ENCODE measurements around the gene PTPMT1.

Gene PTPMT1

DNA sequence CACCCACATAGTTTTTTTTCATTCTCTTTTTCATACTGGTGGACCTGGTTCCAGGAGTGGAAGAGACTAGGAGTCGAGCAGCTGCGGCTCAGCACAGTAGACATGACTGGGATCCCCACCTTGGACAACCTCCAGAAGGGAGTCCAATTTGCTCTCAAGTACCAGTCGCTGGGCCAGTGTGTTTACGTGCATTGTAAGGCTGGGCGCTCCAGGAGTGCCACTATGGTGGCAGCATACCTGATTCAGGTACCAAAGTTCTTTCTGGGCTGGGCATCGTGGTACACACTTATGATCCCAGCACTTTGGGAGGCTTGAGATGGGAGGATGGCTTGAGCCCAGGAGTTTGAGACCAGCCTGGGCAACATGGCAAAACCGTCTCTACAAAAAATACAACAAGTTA lies 4.2 kb downstream of the PTPMT1 start:
- Histone ChIP-seq H3K9me3 (ENCODE audit: control insufficient read depth in 1 of 2, low read length in 2 of 2) (no peaks in the 10 kb centered on the region), H3K27ac (ENCODE audit: low read length) (no peak overlapping the region), H3K36me3 (ENCODE audit: control insufficient read depth in 1 of 2, insufficient read depth in 2 of 2, low read length in 2 of 2) (peaks cover 27 to 45% of the 10 kb centered on the region in 2 donors), H3K4me3 (ENCODE audit: low read depth in 1 of 2, low read length in 2 of 2) (no peak overlapping the region), H3K27me3 (ENCODE audit: low read depth, low read length) (no peaks in the 10 kb centered on the region), H3K4me1 (ENCODE audit: control insufficient read depth in 1 of 2, insufficient read depth in 2 of 2, low read length in 2 of 2) (peaks cover 0 to 13% of the 10 kb centered on the region in 2 donors)

DNA sequence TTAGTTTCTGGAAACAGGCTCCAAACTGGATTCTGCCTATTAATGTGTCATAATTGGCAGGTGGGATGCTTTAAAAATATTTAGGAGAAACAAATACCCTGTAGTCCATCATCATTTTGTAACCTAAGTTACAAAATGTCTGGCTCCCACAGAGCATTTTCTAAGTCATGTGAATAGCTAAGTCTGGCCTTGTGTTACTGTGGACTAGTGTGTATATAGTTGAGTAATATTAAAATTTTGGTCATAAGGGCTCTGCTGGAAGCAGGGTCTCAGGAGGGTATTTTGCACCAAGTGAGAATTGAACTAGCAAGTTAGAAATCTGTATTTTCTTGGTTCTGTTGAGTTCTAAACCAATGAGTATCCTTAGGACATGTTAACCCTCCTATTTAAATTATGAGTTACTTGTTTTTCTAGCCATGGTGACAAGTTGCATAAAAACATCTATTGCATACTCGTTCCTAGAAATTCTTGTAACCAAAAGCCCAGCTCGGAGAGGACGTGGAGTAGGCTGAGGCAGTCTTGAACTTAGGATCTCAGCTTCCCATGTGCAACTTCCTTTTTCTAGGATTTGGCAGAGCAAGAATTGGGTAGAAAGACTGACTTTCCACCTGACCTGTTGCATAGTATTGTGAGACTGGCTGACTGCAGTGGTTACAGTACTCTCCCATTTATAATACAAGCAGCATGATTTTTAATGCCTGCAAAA lies 5.4 kb downstream of the PTPMT1 start:
- Histone ChIP-seq H3K36me3 (ENCODE audit: control insufficient read depth in 1 of 2, insufficient read depth in 2 of 2, low read length in 2 of 2) (peaks cover 30 to 56% of the 10 kb centered on the region in 2 donors), H3K4me3 (ENCODE audit: low read depth in 1 of 2, low read length in 2 of 2) (no peak overlapping the region), H3K9me3 (ENCODE audit: control insufficient read depth in 1 of 2, low read length in 2 of 2) (no peaks in the 10 kb centered on the region), H3K27ac (ENCODE audit: low read length) (no peak overlapping the region), H3K27me3 (ENCODE audit: low read depth, low read length) (no peaks in the 10 kb centered on the region), H3K4me1 (ENCODE audit: control insufficient read depth in 1 of 2, insufficient read depth in 2 of 2, low read length in 2 of 2) (peaks cover 0 to 9% of the 10 kb centered on the region in 2 donors)

GRCh38 chr11:47571357-47571729 lies 5.9 kb downstream of the PTPMT1 start:
- Histone ChIP-seq H3K36me3 (ENCODE audit: control insufficient read depth in 1 of 2, insufficient read depth in 2 of 2, low read length in 2 of 2) (peaks cover 30 to 56% of the 10 kb centered on the region in 2 donors), H3K4me1 (ENCODE audit: control insufficient read depth in 1 of 2, insufficient read depth in 2 of 2, low read length in 2 of 2) (peaks cover 0 to 4% of the 10 kb centered on the region in 2 donors), H3K9me3 (ENCODE audit: control insufficient read depth in 1 of 2, low read length in 2 of 2) (no peaks in the 10 kb centered on the region), H3K4me3 (ENCODE audit: low read depth in 1 of 2, low read length in 2 of 2) (no peak overlapping the region), H3K27me3 (ENCODE audit: low read depth, low read length) (no peaks in the 10 kb centered on the region), H3K27ac (ENCODE audit: low read length) (no peak overlapping the region)

- no peaks in the 10 kb centered on the region for H3K4me1 ChIP-seq (ENCODE audit: control insufficient read depth in 1 of 2, insufficient read depth in 2 of 2, low read length in 2 of 2)
- no peak overlapping the region for H3K4me3 ChIP-seq (ENCODE audit: low read depth in 1 of 2, low read length in 2 of 2)
- H3K27ac ChIP-seq (ENCODE audit: low read length), result no peak overlapping the region
- H3K27me3 ChIP-seq (ENCODE audit: low read depth, low read length), result no peaks in the 10 kb centered on the region
- no peaks in the 10 kb centered on the region for H3K9me3 ChIP-seq (ENCODE audit: control insufficient read depth in 1 of 2, low read length in 2 of 2)
- peaks cover 30 to 56% of the 10 kb centered on the region in 2 donors for H3K36me3 ChIP-seq (ENCODE audit: control insufficient read depth in 1 of 2, insufficient read depth in 2 of 2, low read length in 2 of 2)
These were observed 6.5 kb downstream of the PTPMT1 start for GRCh38 chr11:47571895-47572294.

- H3K27me3 ChIP-seq (ENCODE audit: low read depth, low read length), result no peaks in the 10 kb centered on the region
- H3K4me1 ChIP-seq (ENCODE audit: control insufficient read depth in 1 of 2, insufficient read depth in 2 of 2, low read length in 2 of 2), result peaks cover 0 to 6% of the 10 kb centered on the region in 2 donors
- no peak overlapping the region for H3K4me3 ChIP-seq (ENCODE audit: low read depth in 1 of 2, low read length in 2 of 2)
- H3K36me3 ChIP-seq (ENCODE audit: control insufficient read depth in 1 of 2, insufficient read depth in 2 of 2, low read length in 2 of 2), result peaks cover 35 to 56% of the 10 kb centered on the region in 2 donors
- no peak overlapping the region for H3K27ac ChIP-seq (ENCODE audit: low read length)
- H3K9me3 ChIP-seq (ENCODE audit: control insufficient read depth in 1 of 2, low read length in 2 of 2), result no peaks in the 10 kb centered on the region
These were observed 7.4 kb downstream of the PTPMT1 start for GRCh38 chr11:47572715-47573255.

- no peaks in the 10 kb centered on the region for H3K9me3 ChIP-seq (ENCODE audit: control insufficient read depth in 1 of 2, low read length in 2 of 2)
- H3K36me3 ChIP-seq (ENCODE audit: control insufficient read depth in 1 of 2, insufficient read depth in 2 of 2, low read length in 2 of 2), result peaks cover 35 to 56% of the 10 kb centered on the region in 2 donors
- peaks cover 5 to 12% of the 10 kb centered on the region in 2 donors for H3K4me1 ChIP-seq (ENCODE audit: control insufficient read depth in 1 of 2, insufficient read depth in 2 of 2, low read length in 2 of 2)
- H3K27ac ChIP-seq (ENCODE audit: low read length), result no peak overlapping the region
- H3K4me3 ChIP-seq (ENCODE audit: low read depth in 1 of 2, low read length in 2 of 2), result no peak overlapping the region
- no peaks in the 10 kb centered on the region for H3K27me3 ChIP-seq (ENCODE audit: low read depth, low read length)
These were observed 7.9 kb downstream of the PTPMT1 start for GRCh38 chr11:47573321-47573720.

DNA sequence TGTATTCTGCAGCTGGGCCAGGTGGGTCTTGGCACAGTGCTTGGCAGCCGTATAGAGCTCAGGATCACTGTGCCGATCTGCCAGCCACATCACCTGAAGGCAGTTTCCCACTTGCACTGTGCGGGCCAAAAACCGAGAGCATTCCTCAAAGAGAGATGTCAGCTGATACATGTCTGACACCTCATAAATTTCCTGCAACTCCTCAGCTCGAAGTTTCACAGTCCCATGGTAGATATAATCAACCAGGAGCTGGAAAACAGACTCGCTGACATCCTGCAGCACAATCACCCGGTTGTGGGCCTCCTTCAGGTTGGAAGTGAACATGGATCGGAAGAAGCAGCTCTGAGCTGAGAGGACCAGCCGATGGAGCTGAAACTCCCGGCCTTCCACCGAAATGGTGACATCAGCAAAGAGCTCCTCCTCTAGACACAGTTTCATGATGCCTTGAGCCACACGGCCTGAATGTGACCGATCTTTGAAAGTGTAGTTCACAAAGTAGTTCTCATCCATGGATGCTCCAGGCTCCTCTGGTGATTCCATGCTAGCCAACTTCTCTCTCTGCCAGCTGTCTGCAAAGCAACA lies 12.2 kb downstream of the PTPMT1 start:
- Histone ChIP-seq H3K4me1 (ENCODE audit: control insufficient read depth in 1 of 2, insufficient read depth in 2 of 2, low read length in 2 of 2) (peaks cover 18 to 26% of the 10 kb centered on the region in 2 donors), H3K4me3 (ENCODE audit: low read depth in 1 of 2, low read length in 2 of 2) (peak overlapping the region; percentile 98 to 99), H3K9me3 (ENCODE audit: control insufficient read depth in 1 of 2, low read length in 2 of 2) (no peaks in the 10 kb centered on the region), H3K27me3 (ENCODE audit: low read depth, low read length) (no peaks in the 10 kb centered on the region), H3K36me3 (ENCODE audit: control insufficient read depth in 1 of 2, insufficient read depth in 2 of 2, low read length in 2 of 2) (peaks cover 41 to 49% of the 10 kb centered on the region in 2 donors), H3K27ac (ENCODE audit: low read length) (peak overlapping the region; percentile 84)

DNA sequence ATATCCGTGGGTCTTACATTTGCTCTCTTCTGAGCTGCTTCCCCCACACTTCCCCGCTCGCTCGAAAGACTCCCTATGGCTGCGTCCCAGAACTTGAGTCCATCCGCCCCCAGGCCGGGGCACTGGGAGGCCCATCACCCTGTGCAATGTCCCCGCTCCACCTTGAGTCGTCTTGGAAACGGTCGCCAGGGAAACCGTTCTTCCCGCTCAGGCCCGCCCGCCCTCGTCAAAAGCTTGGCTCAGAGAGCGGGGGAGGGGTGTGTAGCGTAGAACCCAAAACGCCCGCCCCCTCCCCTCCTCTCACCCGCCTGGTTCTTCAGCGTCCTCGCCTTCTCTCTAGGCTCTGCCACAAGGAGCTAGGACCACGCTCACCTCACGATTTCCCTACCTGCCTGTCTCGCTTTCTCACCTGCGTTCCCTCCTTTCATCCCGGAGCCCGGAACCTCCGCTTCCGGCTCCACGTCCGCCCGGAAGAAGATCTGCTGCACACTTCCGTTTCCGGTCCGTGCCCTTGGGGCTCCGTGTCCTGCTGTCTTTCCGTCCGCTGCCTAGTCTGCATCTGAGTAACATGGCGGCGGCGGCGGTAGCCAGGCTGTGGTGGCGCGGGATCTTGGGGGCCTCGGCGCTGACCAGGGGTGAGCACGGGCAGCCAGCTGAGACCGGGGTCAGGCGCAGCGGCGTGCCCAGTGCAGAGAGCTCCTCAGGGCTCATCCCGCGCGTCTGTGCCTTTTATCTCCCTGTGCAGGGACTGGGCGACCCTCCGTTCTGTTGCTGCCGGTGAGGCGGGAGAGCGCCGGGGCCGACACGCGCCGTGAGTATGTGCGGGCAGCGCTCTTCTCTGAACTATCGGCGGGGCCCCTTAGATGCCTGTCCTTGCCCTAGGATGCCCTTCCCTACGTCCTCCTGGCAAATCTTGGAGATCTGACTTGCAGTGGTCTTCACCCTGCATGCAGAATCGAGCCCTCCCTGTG lies 13.4 kb downstream of the PTPMT1 start, which contains the start of the genes KBTBD4 and NDUFS3:
TSS of gene KBTBD4 (minus strand) at position 447 of the 971 bp plus-strand sequence. CDS start at position 428, 19 bp downstream.
TSS of gene NDUFS3 (plus strand) at position 551 of the 971 bp plus-strand sequence. CDS start at position 569, 18 bp downstream.
- peak within 1 kb of the TSS; percentile 98 to 99 for H3K4me3 ChIP-seq (ENCODE audit: low read depth in 1 of 2, low read length in 2 of 2)
- H3K36me3 ChIP-seq (ENCODE audit: control insufficient read depth in 1 of 2, insufficient read depth in 2 of 2, low read length in 2 of 2), result peaks cover 36 to 49% of the 10 kb centered on the region in 2 donors

GRCh38 chr11:47583844-47584243 lies 18.4 kb downstream of the PTPMT1 start:
- H3K27me3 ChIP-seq (ENCODE audit: low read depth, low read length), result no peaks in the 10 kb centered on the region
- H3K36me3 ChIP-seq (ENCODE audit: control insufficient read depth in 1 of 2, insufficient read depth in 2 of 2, low read length in 2 of 2), result peaks cover 35 to 47% of the 10 kb centered on the region in 2 donors
- H3K4me3 ChIP-seq (ENCODE audit: low read depth in 1 of 2, low read length in 2 of 2), result no peak overlapping the region
- no peak overlapping the region for H3K27ac ChIP-seq (ENCODE audit: low read length)
- no peaks in the 10 kb centered on the region for H3K9me3 ChIP-seq (ENCODE audit: control insufficient read depth in 1 of 2, low read length in 2 of 2)
- H3K4me1 ChIP-seq (ENCODE audit: control insufficient read depth in 1 of 2, insufficient read depth in 2 of 2, low read length in 2 of 2), result peaks cover 12 to 24% of the 10 kb centered on the region in 2 donors

More for the DNA sequence above, 13.4 kb downstream of the PTPMT1 start, which contains the start of the genes KBTBD4 and NDUFS3:
- peak within 1 kb of the TSS; percentile 84 for H3K27ac ChIP-seq (ENCODE audit: low read length)
- H3K4me1 ChIP-seq (ENCODE audit: control insufficient read depth in 1 of 2, insufficient read depth in 2 of 2, low read length in 2 of 2), result peaks cover 18 to 26% of the 10 kb centered on the region in 2 donors
- no peaks in the 10 kb centered on the region for H3K9me3 ChIP-seq (ENCODE audit: control insufficient read depth in 1 of 2, low read length in 2 of 2)
- no peaks in the 10 kb centered on the region for H3K27me3 ChIP-seq (ENCODE audit: low read depth, low read length)

DNA sequence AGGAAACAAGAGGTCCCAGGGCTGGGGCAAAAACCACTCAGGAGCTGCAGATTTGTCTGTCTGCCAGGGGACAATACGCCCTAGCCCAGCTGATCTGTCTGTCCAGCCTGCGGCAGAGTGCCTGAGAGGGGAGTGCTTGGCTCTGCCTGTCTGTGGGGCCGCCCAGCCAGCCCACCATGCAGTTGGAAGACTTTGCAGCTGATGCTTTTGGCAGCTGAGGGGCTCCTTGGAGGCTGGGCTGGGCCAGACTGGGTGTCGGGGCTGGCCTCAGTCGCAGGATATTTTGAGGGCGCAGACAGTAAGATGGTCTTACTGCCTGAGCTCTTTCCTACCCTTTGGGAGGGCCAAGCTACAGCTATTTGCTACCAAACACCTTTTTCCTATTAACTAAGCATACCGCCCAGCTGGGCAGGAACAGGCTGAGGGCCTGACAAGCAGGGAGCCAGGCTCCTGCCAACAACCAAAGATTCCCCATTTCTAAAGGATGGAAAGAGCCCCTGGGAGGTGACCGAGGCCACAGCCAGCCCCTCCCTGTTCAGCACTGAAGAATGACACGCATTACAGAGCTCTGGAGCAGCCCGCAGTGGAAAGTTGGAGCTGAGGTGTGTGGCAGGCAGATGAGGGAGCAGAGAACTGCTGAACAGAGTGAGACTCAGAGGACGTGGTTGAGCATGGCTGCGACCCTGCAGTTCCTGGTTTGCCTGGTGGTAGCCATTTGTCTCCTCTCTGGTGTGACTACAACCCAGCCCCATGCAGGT lies 20.9 kb downstream of the PTPMT1 start, which contains the start of gene FAM180B:
TSS of gene FAM180B (plus strand) at position 581 of the 758 bp plus-strand sequence. CDS start at position 672, 91 bp downstream.
- no peak within 1 kb of the TSS for H3K27ac ChIP-seq (ENCODE audit: low read length)
- peaks cover 0 to 17% of the 10 kb centered on the region in 2 donors for H3K4me1 ChIP-seq (ENCODE audit: control insufficient read depth in 1 of 2, insufficient read depth in 2 of 2, low read length in 2 of 2)
- H3K36me3 ChIP-seq (ENCODE audit: control insufficient read depth in 1 of 2, insufficient read depth in 2 of 2, low read length in 2 of 2), result peaks cover 28 to 40% of the 10 kb centered on the region in 2 donors

More for the DNA sequence above, 20.9 kb downstream of the PTPMT1 start, which contains the start of gene FAM180B:
- Histone ChIP-seq H3K4me3 (ENCODE audit: low read depth in 1 of 2, low read length in 2 of 2) (no peak within 1 kb of the TSS), H3K9me3 (ENCODE audit: control insufficient read depth in 1 of 2, low read length in 2 of 2) (no peaks in the 10 kb centered on the region), H3K27me3 (ENCODE audit: low read depth, low read length) (no peaks in the 10 kb centered on the region)

Measured in muscle layer of duodenum (tissue), 2 donors.